Eye (tissue), 1 donor: ENCODE results near the gene PRKCA.
"Not testable (repeated sequence)": the region's sequence is repeated elsewhere in the genome, so short reads cannot be mapped to it uniquely, and the experiment has no call there.

Experiments
- DNase-seq: peaks from one replicate; pipeline ENCODE4 v3.0.0-alpha.2; 2015

The PRKCA gene

DNA sequence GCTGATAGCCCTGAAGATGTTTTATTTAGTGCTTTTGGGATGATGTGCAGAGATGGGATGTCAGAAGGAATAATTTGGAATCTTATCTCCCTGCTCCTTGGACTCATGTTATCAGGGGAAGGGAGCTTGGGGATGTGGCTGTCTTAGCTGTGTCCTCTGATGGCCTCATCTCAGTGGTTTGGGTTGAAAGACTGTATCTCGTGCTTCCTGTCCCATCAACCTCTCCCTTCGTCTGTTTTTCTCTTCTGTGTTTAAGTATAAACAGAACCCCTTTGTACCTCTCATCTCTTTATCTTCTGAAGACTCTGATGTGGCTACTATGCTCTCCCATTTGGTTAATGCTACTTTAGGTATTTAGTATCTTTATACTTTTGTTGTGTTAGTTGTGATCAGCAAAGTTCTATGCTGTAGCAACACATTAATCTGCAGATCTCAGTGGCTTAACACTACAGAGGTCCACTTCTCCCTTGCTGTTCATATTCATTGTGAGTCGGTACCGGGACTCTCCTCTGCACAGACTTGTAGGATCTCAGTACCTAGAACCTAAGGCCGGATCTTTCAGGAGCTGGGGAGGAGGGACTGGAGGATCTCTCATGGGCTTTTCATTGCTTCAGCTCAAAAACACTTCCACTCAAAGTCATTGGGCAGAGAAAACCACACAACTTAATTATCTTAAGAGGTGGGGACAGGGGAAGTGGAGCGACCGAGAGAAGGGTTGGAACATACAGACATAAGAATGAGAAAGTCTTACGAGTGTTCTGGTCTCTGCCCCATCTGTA, 28.8 kb downstream of the PRKCA start:
- no peak for DNase-seq

DNA sequence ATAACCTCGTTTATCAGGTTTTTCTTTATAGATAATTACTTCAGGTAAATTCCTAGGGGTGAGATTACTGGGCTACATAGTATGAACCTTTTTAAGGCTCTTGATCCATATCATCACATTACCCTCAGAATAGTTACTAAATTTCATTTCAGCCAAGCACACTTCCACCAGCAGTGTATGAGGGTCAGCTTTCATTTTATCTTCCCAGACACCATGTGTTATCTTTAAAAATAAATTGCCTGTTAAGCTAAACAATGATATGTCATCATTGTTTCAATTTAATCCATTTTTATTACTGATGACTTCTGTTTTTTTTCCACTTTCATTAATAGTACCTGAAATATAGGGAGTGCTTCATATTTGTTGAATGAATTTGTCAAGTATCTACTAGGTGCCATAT, 33.4 kb downstream of the PRKCA start:
- DNase-seq, result no peak

DNA sequence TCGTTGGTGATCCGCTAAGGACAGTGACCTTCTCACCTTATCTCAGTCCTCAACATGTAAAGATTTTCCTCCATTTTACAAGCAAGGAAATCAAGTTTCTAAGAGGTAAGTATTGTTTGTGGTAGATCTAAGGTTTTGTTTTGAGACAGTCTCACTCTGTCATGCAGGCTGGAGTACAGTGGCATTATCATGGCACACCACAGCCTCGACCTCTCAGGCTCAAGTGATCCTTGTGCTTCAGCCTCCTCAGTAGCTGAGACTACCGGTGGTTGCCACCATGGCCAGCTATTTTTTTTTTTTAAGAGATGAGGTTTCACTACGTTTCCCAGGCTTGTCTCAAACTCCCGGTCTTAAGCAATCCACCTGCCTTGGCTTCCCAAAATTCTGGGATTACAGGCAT, 34.9 kb downstream of the PRKCA start:
- no peak for DNase-seq

DNA sequence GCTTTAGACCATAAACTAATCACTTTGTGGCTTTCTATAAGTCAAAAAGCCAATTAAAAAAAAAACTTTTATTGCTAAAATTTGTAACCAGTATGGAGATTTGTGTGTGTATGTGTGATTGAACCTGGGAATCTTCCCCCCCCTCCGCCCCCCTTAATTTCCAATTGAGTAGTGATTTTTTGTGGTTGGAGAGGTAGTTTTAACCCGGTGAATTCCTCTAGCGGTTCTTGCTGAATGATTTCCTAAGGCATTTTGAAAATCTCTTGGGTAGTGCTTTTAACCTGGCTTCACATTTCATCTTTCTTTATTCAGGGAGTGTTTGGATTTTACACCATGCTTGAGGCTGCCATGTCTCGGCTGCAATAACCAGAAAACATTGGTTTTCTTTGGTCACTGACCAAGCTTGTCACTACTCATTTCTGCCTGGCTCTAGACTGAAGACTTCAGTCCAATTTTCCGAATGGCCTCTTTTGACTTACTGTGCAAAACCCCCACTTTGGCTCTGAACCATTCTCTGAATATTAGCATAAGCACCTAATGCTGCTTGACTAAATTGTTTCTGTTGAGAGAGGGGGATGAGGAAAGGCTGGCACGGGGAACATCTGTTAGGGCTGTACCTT, 35.6 kb downstream of the PRKCA start:
- DNase-seq, result peak; percentile 39

DNA sequence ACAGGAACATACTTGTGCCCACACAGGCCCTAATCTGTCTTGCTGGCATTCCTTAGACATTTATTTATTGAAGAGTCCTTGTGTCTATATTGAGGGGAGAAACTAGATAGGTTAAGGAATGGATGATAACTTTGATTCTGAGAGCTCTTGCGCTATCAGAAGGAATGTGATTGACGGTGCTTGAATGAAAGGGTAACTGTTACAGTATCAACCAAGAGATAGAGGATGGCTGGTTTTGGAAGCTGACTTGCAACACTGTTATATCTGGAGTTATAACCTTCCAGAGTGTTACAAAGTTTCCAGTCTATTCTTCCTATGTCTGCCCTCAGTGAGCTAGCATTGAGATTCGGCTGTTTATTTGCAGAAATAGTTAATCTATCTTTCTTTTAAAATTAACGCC, 36.5 kb downstream of the PRKCA start:
- no peak for DNase-seq

DNA sequence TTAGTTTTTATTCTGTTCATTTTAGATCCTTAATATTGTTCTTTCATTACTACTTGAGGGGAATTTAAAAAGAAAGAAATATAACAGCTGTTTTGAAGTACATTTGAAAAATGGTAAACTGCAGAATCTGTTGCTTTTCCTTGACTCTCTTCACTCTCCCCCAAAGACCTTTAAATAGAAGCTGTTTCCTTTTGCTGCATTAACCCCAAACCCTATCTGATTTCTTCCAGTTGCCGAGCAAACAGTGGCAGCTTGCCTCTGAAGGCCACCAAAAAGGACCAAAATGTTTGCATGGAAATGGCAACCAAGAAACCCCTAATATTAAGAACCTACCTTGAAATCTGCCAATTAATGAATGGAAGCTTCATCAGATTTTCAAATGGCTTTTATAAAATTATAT, 37.1 kb downstream of the PRKCA start:
- DNase-seq, result no peak

DNA sequence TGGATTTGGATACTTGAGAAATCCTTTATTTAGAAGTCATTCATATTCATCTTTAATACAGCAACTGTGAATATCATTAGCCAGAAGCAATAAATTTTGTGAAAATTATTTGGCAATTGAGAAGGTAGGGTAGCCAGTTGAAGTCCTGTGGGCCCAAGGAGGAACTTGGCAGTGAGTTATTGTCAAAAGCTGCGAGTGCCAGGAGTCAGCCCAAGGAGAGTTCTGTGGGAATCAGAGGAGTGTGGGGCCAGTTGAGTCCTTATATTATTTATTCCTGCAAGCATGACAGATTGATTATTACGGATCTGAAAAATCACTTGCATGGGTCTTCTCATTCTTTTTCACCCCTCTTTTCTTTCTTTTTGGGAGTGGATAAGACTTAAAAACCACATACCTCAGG, 38.3 kb downstream of the PRKCA start:
- no peak for DNase-seq

DNA sequence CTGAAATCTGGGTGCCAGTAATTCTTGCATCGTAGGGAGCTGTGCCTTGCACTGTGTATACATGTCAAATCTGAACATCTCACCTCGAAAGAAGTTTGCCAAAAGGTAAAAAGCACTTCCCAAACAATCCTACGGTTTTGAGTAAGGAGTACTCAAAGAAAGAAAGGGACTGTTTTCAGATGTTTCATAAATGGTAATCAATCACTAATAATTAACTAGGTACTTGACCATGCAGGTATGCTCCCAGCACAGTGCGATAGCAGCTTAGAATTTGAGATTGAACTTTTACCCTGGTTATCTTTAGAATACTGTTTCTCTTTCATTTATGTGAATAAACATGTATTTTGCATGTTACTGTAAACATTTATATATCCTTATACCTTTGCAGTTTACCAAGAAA, 39.0 kb downstream of the PRKCA start:
- no peak for DNase-seq

DNA sequence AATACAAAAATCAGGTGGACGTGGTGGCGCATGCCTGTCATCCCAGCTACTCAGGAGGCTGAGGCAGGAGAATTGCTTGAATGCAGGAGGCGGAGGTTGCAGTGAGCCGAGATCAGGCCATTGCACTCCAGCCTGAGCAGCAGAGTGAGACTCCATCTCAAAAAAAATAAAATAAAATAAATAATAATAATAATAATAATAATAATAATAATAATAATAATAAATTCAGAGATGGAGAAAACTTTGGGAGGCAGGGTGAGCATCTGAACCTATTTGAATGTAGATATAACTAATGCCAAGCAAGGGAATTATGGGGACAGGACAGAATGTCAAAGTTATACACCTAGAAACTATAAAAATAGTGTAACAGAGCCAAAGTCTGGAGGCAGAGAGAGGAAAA, 39.9 kb downstream of the PRKCA start:
- not testable (repeated sequence) for DNase-seq

DNA sequence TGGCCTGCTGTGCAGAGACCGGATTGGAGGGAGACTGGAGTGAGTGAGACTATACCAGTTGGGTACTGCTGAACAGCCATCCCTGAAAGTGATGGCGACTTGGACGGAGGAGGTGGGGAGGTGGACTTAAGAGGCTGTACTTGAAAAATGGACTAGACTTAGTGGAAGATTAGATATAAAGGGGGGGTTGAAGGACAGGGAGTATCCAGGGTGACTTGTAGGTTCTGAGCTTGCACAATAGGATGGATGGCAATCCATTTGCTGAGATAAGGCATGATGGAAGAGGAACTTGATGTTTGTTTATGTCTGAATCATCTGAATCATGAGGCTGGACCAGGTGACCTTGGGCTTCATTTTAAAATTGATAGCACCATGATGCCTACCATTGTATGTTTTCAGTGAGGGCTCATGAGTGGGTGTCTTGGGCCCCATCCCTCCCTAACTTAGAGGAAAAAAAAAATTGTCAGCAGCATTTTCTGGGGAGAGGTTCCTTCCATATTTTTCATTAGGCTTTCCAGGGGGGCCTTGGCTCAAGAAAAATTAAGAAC, 41.2 kb downstream of the PRKCA start:
- no peak for DNase-seq

DNA sequence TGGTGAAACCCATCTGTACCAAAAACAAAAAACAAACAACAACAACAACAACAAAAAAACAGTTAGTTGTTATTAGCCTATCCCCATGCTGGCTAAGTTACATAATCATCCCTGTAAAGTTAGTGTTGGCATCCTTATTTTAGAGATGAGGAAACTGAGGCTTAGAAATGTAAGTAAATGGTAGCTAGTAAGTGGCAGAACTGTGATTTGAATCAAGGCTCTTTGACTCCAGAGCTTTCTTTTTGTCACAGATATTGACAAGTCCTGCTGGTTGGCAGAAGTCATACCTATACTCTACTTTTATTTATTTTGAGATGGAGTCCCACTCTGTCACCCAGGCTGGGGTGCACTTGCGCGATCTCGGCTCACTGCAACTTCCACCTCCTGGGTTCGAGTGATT, 42.1 kb downstream of the PRKCA start:
- no peak for DNase-seq

DNA sequence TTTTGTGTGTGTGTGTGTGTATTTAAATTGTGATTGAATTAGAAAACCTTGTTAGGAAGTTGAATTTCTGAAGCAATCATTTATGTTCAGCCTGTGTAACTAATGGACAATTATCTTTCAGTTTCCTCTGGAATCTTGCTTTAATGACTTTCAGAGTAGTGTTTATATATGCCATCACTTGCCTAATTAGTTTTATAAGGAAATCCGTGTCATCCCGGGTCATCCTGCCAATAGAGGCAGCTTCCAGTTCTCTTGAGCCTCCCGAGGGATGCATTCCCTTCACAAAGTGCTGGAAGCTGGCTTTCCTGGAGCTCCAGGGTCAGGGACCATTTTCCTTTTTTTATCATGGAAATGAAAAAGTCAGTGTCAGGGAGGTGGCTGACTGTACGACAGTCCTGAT, 42.9 kb downstream of the PRKCA start:
- DNase-seq, result peak; percentile 43

DNA sequence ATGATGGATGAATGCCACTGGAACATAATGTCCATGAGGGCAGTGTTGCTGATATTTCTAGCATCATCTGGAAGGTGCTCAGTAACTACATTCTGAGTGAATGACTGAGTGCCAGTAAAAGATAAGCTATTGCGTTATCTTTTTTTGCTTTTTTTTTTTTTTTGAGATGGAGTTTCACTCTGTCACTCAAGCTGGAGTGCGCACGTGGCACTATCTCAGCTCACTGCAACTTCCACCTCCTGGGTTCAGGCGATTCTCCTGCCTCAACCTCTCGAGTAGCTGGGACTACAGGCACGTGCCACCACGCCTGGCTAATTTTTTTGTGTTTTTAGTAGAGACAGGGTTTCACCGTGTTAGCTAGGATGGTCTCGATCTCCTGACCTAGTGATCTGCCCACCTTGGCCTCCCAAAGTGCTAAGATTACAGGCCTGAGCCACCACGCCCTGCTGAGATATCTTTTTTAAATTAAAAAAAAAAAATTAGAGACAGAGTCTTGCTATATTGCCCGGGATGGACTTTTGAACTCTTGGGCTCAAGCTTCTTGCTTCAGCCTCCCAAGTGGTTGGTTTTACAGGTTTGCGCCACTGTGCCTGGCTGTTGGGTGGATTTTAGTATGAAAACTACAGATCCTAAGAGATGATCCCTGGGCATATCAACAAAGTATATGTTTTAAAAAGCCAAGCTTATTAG, 43.7 kb downstream of the PRKCA start:
- not testable (repeated sequence) for DNase-seq

DNA sequence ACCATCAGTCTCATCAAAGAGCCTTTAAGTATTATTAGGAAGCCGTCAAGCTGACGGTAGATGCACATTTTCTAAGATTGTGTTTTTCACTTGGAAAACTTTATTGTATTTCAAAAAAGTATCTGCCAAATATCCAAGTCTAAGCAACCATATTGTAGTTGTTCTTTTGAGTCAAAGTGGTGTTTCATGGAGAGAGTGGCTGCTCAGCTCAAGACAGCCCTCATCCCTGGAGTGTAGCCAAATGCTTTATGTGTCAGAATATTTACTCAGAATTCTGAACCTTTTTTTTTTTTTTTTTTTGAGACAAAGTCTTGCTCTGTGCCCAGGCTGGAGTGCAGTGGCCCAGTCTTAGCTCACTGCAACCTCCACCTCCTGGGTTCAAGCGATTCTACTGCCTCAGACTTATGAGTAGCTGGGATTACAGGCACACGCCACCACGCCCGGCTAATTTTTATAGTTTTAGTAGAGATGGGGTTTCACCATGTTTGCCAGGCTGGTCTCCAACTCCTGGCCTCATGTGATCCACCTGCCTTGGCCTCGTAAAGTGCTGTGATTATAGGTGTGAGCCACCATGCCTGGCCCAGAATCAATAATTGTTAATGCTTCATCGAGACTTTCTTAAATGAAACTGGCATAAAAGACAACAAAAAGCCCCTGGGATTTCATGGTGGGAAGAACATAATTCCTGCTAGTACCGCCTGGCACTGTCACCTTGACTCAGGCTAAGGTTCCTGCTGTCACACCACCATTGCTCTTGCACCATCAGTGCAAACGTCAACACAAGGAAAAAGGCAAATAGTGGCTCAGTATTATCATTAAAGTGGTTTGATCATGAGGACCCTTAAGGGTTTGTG, 45.5 kb downstream of the PRKCA start:
- peak; percentile 56 for DNase-seq

DNA sequence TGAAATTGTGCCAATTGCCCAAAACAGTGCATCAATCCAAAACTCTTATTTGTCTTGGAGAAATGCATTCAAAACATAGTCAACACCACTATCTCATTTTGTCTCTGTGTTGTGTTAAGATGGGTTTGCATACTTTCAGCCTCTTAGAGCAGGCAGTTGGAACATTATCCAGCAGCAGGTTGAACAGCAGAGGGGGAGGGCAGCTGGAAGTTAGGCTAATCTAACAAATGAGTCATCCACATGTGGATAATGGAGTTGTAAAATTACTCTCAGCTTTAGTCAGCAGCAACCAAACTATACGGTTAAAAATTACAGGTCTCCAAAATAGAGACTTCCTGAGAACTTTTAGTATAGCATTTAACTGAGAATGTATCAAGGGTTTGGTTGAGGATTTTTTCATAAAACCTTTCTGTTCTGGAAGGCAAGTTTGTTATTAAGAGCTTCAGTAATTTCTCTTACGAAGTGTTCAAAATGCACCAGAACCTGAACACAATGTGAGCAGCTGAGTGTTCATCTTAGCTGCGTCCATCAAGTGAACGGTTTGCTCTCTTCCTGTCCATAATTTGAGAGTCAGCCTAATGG, 46.3 kb downstream of the PRKCA start:
- peak; percentile 30 for DNase-seq

DNA sequence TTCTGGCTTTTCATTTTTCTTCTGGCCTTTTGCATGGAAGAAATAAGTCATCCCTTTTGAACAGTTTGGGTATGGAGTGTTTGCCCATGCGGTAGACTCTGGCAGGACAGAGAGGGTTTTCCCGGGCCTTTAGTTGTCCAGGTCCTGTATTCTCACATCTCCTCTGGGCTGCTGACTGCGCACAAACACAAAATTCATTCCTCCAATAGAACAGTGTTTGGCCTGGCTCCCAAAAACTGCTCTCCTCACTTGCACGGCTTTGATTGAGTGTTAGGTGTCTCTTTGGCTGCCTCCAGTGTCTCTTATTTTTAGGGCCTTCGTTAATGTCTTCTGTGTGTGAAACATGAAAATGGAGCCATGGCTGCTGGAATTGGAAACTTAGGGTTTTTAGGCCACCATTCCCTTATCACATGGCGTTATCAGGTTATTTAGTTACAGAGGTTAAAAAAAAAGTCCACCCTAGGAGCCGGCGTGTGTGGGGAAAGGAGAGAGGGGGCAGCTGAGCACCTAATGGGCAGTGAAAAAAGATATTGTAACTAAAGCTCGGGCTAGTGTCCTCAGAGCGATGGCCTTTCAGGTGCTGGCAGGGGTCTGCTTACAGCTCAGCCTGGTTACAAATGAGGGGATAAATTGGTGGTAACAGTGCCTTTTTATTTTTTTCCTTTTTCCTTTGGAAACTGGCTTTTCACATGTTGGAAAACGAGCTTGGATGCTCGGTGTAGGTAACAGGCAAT, 47.3 kb downstream of the PRKCA start:
- DNase-seq, result no peak

DNA sequence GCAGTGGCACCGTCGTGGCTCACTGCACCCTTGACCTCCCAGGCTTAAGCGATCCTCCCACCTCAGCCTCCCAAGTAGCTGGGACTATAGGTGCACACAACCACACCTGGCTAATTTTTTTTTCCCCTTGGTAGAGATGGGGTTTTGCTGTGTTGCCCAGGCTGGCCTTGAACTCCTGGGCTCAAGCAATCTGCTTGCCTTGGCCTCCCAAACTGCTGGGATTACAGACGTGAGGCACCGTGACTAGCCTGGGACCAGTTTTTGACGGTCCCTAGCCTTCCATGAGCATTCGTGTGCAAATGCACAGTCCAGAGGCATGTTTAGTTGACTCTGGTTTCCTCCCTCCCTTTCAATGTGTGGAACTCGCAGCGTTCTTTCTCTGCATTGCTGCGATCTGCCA, 48.2 kb downstream of the PRKCA start:
- not testable (repeated sequence) for DNase-seq

DNA sequence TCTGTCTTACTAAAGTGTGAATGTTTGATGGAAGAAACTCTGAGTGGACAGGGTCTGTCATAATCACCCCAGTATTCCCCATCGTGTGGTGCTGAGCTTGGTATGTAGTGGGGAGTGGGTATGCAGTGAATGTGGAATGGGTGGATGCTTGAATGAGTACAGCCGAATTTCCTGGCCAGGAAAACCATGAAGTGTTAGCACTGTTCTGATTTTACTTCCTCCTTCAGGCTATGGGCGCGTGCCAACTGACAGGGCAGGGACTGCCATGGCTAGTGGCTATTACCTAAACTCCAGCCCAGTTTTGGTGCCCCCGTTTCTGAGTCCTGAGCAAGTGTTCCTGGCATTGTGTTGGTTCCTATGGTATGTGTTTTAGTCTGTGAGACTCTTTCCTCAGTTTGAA, 48.6 kb downstream of the PRKCA start:
- DNase-seq, result no peak

DNA sequence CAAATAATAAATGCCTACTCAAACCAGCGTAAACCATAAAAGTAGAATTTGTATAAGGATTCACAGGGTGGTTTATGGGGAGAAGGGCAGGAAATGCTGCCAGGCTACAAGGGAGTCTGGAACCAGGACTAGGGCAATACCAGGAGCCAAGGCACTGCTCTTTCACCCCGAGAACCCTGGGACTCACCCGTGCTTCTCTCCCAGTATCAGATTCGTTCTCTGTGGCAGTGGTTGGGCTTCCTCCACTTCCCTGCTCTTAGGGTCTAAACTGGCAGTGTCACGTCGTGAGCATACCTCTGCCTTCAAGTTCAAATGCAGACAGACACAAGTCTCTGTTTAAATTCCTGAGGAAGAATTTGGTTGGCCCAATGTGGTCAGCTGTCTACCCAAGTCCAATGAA, 49.3 kb downstream of the PRKCA start:
- DNase-seq, result no peak

DNA sequence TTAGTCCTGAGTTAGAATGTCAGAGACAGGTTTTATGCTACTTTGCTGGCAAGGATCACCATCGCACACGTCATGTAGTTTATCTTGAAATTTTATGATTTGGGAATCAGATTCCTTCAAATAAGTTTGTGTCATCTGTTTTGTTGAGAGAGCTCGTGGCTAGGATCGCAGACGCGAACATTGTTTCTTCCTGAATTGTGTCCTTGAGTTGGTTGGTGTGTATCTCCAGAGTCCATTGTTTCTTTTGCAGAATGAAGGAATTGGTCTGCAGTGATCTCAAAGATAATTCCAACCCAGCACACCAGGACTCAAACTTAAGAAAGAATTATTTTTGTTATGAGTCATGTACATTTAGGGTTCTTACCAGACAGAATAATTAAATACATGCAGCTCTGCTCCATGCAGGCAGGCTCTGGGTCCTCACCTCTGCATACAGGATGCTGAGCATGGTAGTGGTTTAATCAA, 51.6 kb downstream of the PRKCA start:
- DNase-seq, result no peak

DNA sequence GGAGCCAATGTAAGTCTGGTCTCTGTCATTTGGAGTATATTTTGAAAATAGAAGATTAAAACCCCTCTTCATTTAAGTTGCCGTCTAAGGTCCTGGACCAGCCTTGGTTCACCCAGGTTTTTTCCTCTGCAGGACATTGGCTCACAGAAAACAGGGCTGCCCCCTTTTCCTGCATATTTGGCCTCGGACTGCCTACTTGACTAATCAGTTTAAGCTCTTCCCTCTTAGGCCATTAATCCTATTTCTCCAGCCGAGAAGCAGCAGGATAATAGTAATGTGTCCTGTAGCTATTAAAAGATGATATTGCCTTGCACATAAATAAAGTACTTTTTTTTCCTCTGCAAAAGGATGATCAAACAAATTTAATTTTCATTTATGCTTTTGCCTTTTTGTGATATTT, 52.1 kb downstream of the PRKCA start:
- no peak for DNase-seq

DNA sequence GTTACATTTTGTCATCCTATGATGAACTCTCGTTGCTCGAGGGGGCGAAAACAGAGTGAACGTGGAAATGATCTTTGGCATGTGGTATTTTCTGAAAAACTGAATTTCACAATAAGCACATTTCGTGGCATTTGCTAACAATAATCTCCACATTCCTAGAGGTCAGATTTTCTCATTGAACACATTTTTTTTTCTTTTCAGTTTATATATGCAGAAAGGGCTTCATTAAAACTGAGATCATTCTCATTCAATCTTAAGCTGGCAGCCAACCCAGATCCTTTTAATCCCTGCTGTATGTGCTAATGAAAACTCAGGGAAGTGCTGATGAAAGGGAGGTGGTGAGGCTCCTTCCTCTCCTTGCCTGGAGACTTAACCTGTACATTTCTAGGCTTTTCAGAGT, 52.6 kb downstream of the PRKCA start:
- DNase-seq, result no peak
